Suprapubic skin (tissue), 4 donors: ENCODE measurements around the gene MAB21L4. TPM values are rescaled to one million over a fixed set of nuclear protein-coding genes. Genes with fewer than 3 reads are reported as not detected.
"Not testable (repeated sequence)": the region's sequence is repeated elsewhere in the genome, so short reads cannot be mapped to it uniquely, and the experiment has no call there.

Source experiments
- DNase-seq, 2 donors: peaks; one replicate each; pipeline ENCODE4 v3.0.0-alpha.2; 2019; ENCODE audit warnings: low spot score in 2 of 2
- H3K27ac ChIP-seq: fragments of 200-600 bp; sonication (generic); one replicate; pipeline ENCODE4 v1.5.1; 2019
- H3K27me3 ChIP-seq: fragments of 200-600 bp; sonication (generic); one replicate; pipeline ENCODE4 v1.5.1; 2019
- H3K36me3 ChIP-seq: fragments of 200-600 bp; sonication (generic); one replicate; pipeline ENCODE4 v1.5.1; 2019
- H3K4me1 ChIP-seq: fragments of 200-600 bp; sonication (generic); one replicate; pipeline ENCODE4 v1.5.1; 2019
- H3K4me3 ChIP-seq: fragments of 200-600 bp; sonication (generic); one replicate; pipeline ENCODE4 v1.5.1; 2019; ENCODE audit warnings: mild to moderate bottlenecking
- H3K9me3 ChIP-seq: fragments of 200-600 bp; sonication (generic); one replicate; pipeline ENCODE4 v1.5.1; 2019
- EP300 ChIP-seq: sonication (generic); formaldehyde crosslinking; IDR thresholded peaks from one replicate; pipeline ENCODE4 v1.6.1; 2017; ENCODE audit warnings: antibody characterized with exemption
- POLR2A ChIP-seq, 2 donors: fragments of 450-650 bp; IDR thresholded peaks; one replicate each; pipeline ENCODE4 v1.6.1; 2017; ENCODE audit warnings: antibody characterized with exemption in 2 of 2, mild to moderate bottlenecking in 2 of 2, moderate library complexity in 2 of 2
- POLR2AphosphoS5 ChIP-seq, 3 donors: sonication (generic); formaldehyde crosslinking; IDR thresholded peaks; one replicate each; pipeline ENCODE4 v1.6.1; 2017; ENCODE audit warnings: antibody characterized with exemption in 3 of 3
- WGBS: methylation state at CpG from one replicate; pipeline ENCODE4 v1.1.5; 2018; 5-methylcytosine and 5-hydroxymethylcytosine counted together
- total RNA-seq, 4 donors: library from RNA; depleted of rRNA; stranded (reverse); fragments of >200 nt; gene quantifications; one replicate each; pipeline ENCODE4 v1.1.0, GENCODE V29; 2016
- TF ChIP-seq, protein P1 (sequence below), 2 donors: fragments of 200-600 bp in 1 of 2; fragments of 450-650 bp in 1 of 2; sonication (generic) in 1 of 2; IDR thresholded peaks; one replicate each; pipeline ENCODE4 v1.5.1; 2016 to 2019; ENCODE audit warnings: antibody characterized with exemption in 2 of 2, mild to moderate bottlenecking in 1 of 2, moderate library complexity in 1 of 2

MAB21L4 gene
- total RNA-seq, 4 donors from 2014 or later: 28.7 to 97.5 (median 69.2) TPM

DNA sequence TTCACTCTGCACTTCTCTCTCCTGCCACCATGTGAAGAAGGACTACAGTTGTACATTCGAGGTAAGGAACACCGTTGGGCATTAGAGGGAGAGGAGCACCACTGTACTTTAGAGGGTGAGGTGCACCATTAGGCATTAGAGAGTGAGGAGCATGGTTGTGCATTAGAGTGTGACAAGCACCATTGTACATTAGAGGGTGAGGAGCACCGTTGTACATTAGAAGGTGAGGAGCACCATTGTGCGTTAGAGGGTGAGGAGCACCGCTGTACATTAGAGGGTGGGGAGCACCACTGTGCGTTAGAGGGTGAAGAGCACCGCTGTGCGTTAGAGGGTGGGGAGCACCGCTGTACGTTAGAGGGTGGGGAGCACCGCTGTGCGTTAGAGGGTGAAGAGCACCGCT, 48.1 kb downstream of the MAB21L4 start:
- Histone ChIP-seq H3K27ac (no peak overlapping the region), H3K4me1 (peaks cover 7% of the 10 kb centered on the region), H3K27me3 (no peaks in the 10 kb centered on the region), H3K9me3 (no peaks in the 10 kb centered on the region), H3K36me3 (no peaks in the 10 kb centered on the region), H3K4me3 (no peak overlapping the region)
- TF ChIP-seq, protein P1, sequence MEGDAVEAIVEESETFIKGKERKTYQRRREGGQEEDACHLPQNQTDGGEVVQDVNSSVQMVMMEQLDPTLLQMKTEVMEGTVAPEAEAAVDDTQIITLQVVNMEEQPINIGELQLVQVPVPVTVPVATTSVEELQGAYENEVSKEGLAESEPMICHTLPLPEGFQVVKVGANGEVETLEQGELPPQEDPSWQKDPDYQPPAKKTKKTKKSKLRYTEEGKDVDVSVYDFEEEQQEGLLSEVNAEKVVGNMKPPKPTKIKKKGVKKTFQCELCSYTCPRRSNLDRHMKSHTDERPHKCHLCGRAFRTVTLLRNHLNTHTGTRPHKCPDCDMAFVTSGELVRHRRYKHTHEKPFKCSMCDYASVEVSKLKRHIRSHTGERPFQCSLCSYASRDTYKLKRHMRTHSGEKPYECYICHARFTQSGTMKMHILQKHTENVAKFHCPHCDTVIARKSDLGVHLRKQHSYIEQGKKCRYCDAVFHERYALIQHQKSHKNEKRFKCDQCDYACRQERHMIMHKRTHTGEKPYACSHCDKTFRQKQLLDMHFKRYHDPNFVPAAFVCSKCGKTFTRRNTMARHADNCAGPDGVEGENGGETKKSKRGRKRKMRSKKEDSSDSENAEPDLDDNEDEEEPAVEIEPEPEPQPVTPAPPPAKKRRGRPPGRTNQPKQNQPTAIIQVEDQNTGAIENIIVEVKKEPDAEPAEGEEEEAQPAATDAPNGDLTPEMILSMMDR (IDR thresholded peaks at IDR 0.05): no peak
- no peak for TF ChIP-seq POLR2AphosphoS5 (IDR thresholded peaks at IDR 0.05)
- TF ChIP-seq EP300: no peak
- no peak for TF ChIP-seq POLR2A (IDR thresholded peaks at IDR 0.05)
- DNase-seq: no peak
- WGBS: 87% methylated on average over 13 of the region's 13 CpGs

DNA sequence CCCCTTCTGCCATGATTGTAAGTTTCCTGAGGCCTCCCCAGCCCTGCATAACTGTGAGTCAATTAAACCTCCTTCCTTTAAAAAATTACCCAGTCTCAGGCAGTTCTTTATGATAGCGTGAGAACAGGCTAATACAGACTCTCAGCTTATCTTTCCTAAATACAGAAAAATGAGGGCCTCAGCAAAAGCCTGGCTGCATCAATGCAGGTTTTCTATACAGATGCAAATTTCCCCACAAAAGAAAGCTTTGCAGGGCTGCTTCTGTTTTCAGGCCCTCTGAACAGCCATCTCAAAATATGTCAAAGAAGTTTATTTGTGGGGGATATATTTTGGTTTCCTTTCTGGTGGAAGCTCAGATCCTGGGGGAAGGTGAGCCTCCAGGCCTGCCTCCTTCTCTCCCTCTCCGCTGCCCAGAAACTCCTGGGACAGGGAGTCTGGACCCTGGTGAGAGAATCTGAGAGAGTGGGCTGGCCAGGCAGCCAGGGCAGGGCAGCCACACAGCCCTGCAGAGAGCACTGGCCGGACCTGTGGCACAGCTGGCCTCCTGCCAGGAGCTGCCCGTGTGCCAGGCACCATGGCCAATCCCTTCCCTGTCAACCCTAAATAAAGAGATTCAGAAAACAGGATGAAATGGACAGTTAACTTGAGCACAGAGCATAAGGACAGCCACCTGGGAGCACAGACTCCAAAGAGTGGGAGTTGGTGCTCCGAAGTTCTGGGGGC, 48.9 kb downstream of the MAB21L4 start:
- 86% methylated on average over 5 of the region's 5 CpGs for WGBS
- TF ChIP-seq POLR2AphosphoS5 (IDR thresholded peaks at IDR 0.05) (no peak), EP300 (no peak), POLR2A (IDR thresholded peaks at IDR 0.05) (no peak)
- TF ChIP-seq, protein P1 (IDR thresholded peaks at IDR 0.05): no peak
- Histone ChIP-seq H3K27ac (no peak overlapping the region), H3K9me3 (no peaks in the 10 kb centered on the region), H3K27me3 (no peaks in the 10 kb centered on the region), H3K36me3 (no peaks in the 10 kb centered on the region), H3K4me3 (no peak overlapping the region), H3K4me1 (peaks cover 7% of the 10 kb centered on the region)
- no peak for DNase-seq

DNA sequence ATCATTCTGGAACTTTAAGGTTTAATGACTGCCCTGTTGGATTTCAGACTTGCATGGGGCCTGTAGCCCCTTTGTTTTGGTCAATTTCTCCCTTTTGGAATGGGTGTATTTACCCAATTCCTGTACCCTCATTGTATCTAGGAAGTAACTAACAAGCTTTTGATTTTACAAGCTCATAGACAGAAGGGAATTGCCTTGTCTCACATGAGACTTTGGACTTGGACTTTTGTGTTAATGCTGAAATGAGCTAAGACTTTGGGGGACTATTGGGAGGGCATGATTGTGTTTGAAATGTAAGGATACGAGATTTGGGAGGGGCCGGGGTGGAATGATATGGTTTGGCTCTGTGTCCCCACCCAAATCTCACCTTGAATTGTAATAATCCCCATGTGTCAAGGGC, 49.6 kb downstream of the MAB21L4 start:
- 74% methylated on average over 2 of the region's 2 CpGs for WGBS
- not testable (repeated sequence) for H3K27ac ChIP-seq, H3K9me3 ChIP-seq, H3K4me3 ChIP-seq, H3K36me3 ChIP-seq, H3K27me3 ChIP-seq, DNase-seq, H3K4me1 ChIP-seq

DNA sequence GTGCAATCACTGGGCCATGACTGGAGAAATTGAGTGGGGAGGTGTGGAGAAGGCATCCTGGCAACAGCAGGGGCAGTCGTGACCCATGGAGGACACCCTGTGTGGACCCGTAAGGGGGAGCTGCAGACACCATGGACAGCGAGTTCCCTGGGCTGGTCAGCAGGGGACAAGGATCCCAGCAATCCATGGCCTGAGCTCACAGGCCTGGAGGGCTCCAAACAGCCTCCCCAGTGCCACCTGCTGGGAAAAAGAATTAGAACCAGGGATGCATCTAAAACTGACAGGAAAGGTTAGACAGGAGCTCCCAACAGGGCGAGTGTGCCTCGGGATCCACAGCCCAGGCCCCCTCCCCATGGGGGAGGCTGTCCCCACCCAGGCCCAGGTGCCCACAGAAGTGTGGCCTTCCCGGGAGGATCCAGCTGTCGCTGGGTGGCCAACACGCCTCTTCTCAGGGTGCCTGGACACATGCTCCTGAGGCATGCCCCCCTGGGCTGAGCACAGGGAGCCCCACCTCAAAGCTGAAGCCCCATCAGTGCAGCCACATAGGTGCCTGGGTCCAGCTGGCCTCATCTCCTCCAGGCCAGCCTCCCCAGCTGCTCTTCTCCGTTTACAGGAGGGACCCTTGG, 55.4 kb downstream of the MAB21L4 start:
- no peak for TF ChIP-seq POLR2A (IDR thresholded peaks at IDR 0.05)
- TF ChIP-seq, protein P1 (IDR thresholded peaks at IDR 0.05): peak in 1 of 2 donors; percentile 47
- no peak for TF ChIP-seq EP300
- H3K36me3 ChIP-seq: no peaks in the 10 kb centered on the region
- peaks cover 22% of the 10 kb centered on the region for H3K27me3 ChIP-seq
- no peak for DNase-seq
- H3K27ac ChIP-seq: no peak overlapping the region
- H3K4me1 ChIP-seq: no peaks in the 10 kb centered on the region
- 43% methylated on average over 7 of the region's 9 CpGs for WGBS
- H3K4me3 ChIP-seq: no peak overlapping the region
- no peaks in the 10 kb centered on the region for H3K9me3 ChIP-seq

DNA sequence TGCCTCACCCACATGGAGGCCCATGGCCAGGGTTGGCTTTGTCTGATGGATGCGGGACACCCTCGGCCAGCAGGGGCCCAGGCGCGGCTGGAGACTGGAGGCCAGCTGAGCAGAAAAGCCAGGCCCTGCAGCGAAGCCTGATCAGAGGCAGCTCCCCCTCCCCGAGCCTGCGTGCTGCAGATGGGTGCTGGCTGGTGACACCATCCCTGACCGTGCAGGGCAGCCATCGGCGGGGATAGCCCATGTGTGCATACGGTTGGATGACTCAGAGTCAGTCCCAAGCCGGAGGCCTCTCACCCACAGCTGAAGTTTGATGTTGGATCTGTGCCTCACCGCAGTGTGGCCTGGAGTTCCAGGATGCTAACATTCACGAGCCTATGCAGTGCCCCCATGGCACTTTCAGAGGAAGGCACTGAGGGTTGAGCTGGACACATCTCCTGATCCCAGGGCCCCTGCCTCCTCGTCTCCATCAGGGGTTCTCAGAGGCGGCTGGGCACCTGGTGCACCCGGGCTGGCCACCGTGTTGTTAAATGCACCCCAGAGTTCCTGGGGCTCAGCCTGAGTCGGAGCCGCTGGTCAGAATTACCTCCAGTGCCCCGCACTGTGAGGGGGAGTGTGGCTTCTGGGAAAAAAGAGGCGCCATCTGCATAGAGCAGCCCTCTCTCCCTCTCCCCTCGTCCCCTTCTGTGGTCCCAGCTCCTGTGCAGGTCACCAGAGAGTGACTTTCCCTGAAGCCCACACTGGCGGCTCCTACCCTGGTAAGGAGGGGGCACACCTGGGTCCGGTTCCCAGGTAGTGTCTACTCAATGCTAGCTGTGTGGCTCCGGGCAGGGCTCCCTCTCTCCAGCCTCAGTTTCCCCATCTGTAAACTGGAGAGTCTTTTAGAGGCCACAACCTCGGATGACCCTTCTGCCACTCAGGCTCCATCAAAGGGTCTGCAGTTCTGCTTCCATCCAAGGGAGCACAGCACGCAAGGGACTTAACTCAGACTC, 56.5 kb downstream of the MAB21L4 start:
- peak; percentile 58 to 79 for DNase-seq
- Histone ChIP-seq H3K4me1 (no peaks in the 10 kb centered on the region), H3K9me3 (no peaks in the 10 kb centered on the region), H3K4me3 (no peak overlapping the region), H3K36me3 (no peaks in the 10 kb centered on the region), H3K27me3 (peaks cover 22% of the 10 kb centered on the region), H3K27ac (no peak overlapping the region)
- TF ChIP-seq POLR2A (IDR thresholded peaks at IDR 0.05): no peak
- no peak for TF ChIP-seq EP300
- TF ChIP-seq POLR2AphosphoS5 (IDR thresholded peaks at IDR 0.05): no peak
- TF ChIP-seq, protein P1 (IDR thresholded peaks at IDR 0.05): no peak
- 88% methylated on average over 15 of the region's 28 CpGs for WGBS
